ENCODE data around the gene FOXP3. TPM values are rescaled to one million over a fixed set of nuclear protein-coding genes. Genes with fewer than 3 reads are reported as not detected.
A peak's percentile ranks its signal among the peaks of the same experiment; 100 is the strongest.
"Not testable (repeated sequence)": the region's sequence is repeated elsewhere in the genome, so short reads cannot be mapped to it uniquely, and the experiment has no call there.

The FOXP3 gene
- total and polyA plus RNA-seq, 2 of the 4 experiments (the other 2 are of a cell fraction) = 0.05 TPM; not detected in 1

DNA sequence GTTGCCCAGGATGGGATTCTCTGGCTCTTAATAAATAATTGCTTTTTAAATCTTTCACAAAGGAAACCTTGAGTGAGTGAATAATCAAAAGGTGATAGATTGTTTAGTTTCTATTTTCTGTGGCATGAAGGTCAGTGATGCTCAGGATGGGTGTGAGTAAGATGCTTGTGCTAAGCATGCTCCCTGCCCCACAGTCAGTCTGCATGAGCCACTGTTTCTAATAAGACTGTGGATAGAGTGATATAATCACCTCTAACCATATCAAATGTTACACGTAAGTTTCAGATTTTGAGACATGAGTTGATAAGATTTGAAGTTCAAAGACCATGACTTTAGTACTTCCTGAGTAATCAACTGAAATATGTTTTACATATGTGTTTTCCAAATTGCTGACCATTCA, 36.2 kb upstream of the FOXP3 start:
- Histone ChIP-seq H3K18ac (ENCODE audit: low read depth, low read length) (no peak overlapping the region), H3K27me3 (ENCODE audit: control insufficient read depth, insufficient read depth, low read length) (peaks cover 4% of the 10 kb centered on the region; the same call in 1 of the 2 replicates), H3K4me2 (ENCODE audit: low read depth, low read length) (no peak overlapping the region), H4K5ac (ENCODE audit: low read depth, low read length) (no peak overlapping the region), H3K79me1 (ENCODE audit: low read depth in 1 of 2, low read length in 2 of 2) (no peaks in the 10 kb centered on the region), H3K4me3 (ENCODE audit: insufficient read depth, low read depth, low read length) (no peak overlapping the region), H3K9me1 (ENCODE audit: insufficient read depth, low read length) (no peaks in the 10 kb centered on the region), H3K23ac (ENCODE audit: low read depth, low read length) (no peak overlapping the region), H2AK5ac (ENCODE audit: low read depth, low read length) (no peak overlapping the region), H2BK15ac (ENCODE audit: low read depth, low read length) (no peak overlapping the region), H3K4ac (ENCODE audit: low read depth, low read length) (no peak overlapping the region), H2BK120ac (ENCODE audit: low read depth, low read length) (no peak overlapping the region), H3K27ac (ENCODE audit: insufficient read depth, low read length) (no peak overlapping the region), H2BK20ac (ENCODE audit: low read depth, low read length) (no peak overlapping the region), H2AK9ac (replicated peaks; ENCODE audit: low read depth, low read length, poor library complexity) (no peak overlapping the region), H3K9ac (ENCODE audit: low read depth, low read length) (no peak overlapping the region), H2AFZ (replicated peaks; ENCODE audit: low read length, poor library complexity) (no peak overlapping the region), H3K9me3 (ENCODE audit: control insufficient read depth, insufficient read depth, low read length) (no peaks in the 10 kb centered on the region), H3K56ac (ENCODE audit: extremely low read depth, insufficient read depth, low read length) (no peak overlapping the region), H3K14ac (replicated peaks; ENCODE audit: low read depth, low read length) (no peak overlapping the region), H4K20me1 (ENCODE audit: insufficient read depth, low read length) (no peaks in the 10 kb centered on the region), H3K36me3 (ENCODE audit: control insufficient read depth, insufficient read depth, low read length) (no peaks in the 10 kb centered on the region), H3K4me1 (ENCODE audit: control insufficient read depth, insufficient read depth, low read length) (no peaks in the 10 kb centered on the region), H4K91ac (ENCODE audit: insufficient read depth, low read depth, low read length) (no peak overlapping the region), H2BK5ac (ENCODE audit: low read depth, low read length, poor library complexity, severe bottlenecking) (no peak overlapping the region), H4K8ac (ENCODE audit: low read depth in 2 of 2, low read length in 2 of 2) (no peak overlapping the region)
- ChIA-PET POLR2A (ENCODE audit: unreplicated experiment) (no interaction called here), CTCF (no interaction called here)
- intact Hi-C loops (cut with micrococcal nuclease) (no loop called here), in situ Hi-C loops (cut with MboI; ENCODE audit: low sequenced_read_pairs) (no loop called here), dilution Hi-C loops (cut with HindIII; ENCODE audit: low sequenced_read_pairs, unreplicated experiment) (no loop called here)
- DNase-seq (no peak), ATAC-seq (ENCODE audit: low read depth) (no peak)
- no CpG with 5 or more reads among the region's 1 CpG for WGBS, 2 experiments (ENCODE audit: extremely low coverage in 2 of 2, insufficient read length in 1 of 2)
- no TSS peak for BruUV-seq (replicated peaks)
- TF ChIP-seq CEBPB (IDR thresholded peaks at IDR 0.05; ENCODE audit: low read depth, low read length) (no peak), SMC3 (IDR thresholded peaks at IDR 0.05; ENCODE audit: low read depth, low read length) (no peak), FOS (IDR thresholded peaks at IDR 0.05; ENCODE audit: low read depth, low read length) (no peak), RAD21 (IDR thresholded peaks at IDR 0.05; ENCODE audit: low read length) (no peak), BHLHE40 (IDR thresholded peaks at IDR 0.05; ENCODE audit: low read depth, low read length) (no peak), MAFK (IDR thresholded peaks at IDR 0.05; ENCODE audit: low read depth, low read length) (0 out of 2 replicates have a peak, but pooled peaks have one; percentile 12), RCOR1 (IDR thresholded peaks at IDR 0.05; ENCODE audit: insufficient replicate concordance, low read length) (no peak)
- TF ChIP-seq, protein P1, sequence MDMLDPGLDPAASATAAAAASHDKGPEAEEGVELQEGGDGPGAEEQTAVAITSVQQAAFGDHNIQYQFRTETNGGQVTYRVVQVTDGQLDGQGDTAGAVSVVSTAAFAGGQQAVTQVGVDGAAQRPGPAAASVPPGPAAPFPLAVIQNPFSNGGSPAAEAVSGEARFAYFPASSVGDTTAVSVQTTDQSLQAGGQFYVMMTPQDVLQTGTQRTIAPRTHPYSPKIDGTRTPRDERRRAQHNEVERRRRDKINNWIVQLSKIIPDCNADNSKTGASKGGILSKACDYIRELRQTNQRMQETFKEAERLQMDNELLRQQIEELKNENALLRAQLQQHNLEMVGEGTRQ (IDR thresholded peaks at IDR 0.05; ENCODE audit: low read depth, low read length) = no peak

DNA sequence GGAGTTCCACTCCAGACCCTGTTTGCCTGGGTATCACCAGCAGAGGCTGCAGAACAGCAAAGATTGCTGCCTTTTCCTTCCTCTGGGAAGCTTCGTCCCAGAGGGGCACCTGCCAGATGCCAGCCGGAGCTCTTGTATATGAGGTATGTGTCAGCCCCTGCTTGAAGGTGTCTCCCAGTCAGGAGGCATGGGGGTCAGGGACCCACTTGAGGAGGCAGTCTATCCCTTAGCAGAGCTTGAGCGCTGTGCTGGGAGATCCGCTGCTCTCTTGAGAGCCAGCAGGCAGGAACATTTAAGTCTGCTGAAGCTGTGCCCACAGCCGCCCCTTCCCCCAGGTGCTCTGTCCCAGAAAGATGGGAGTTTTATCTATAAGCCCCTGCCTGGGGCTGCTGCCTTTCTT, 34.8 kb upstream of the FOXP3 start:
- H2BK5ac ChIP-seq (ENCODE audit: low read depth, low read length, poor library complexity, severe bottlenecking); dilution Hi-C loops (cut with HindIII; ENCODE audit: low sequenced_read_pairs, unreplicated experiment); H3K4me1 ChIP-seq (ENCODE audit: control insufficient read depth, insufficient read depth, low read length); H3K18ac ChIP-seq (ENCODE audit: low read depth, low read length); H4K91ac ChIP-seq (ENCODE audit: insufficient read depth, low read depth, low read length); H4K5ac ChIP-seq (ENCODE audit: low read depth, low read length); ATAC-seq (ENCODE audit: low read depth); H3K4me3 ChIP-seq (ENCODE audit: insufficient read depth, low read depth, low read length); H3K9me1 ChIP-seq (ENCODE audit: insufficient read depth, low read length); H2AK5ac ChIP-seq (ENCODE audit: low read depth, low read length); H4K8ac ChIP-seq (ENCODE audit: low read depth in 2 of 2, low read length in 2 of 2); H3K9ac ChIP-seq (ENCODE audit: low read depth, low read length); intact Hi-C loops (cut with micrococcal nuclease); H3K4me2 ChIP-seq (ENCODE audit: low read depth, low read length); H3K79me1 ChIP-seq (ENCODE audit: low read depth in 1 of 2, low read length in 2 of 2); CTCF ChIA-PET; H3K4ac ChIP-seq (ENCODE audit: low read depth, low read length); POLR2A ChIA-PET (ENCODE audit: unreplicated experiment); H3K23ac ChIP-seq (ENCODE audit: low read depth, low read length); H3K14ac ChIP-seq (replicated peaks; ENCODE audit: low read depth, low read length); H2AK9ac ChIP-seq (replicated peaks; ENCODE audit: low read depth, low read length, poor library complexity); H2BK15ac ChIP-seq (ENCODE audit: low read depth, low read length); H3K36me3 ChIP-seq (ENCODE audit: control insufficient read depth, insufficient read depth, low read length); H3K56ac ChIP-seq (ENCODE audit: extremely low read depth, insufficient read depth, low read length); DNase-seq; H4K20me1 ChIP-seq (ENCODE audit: insufficient read depth, low read length); in situ Hi-C loops (cut with MboI; ENCODE audit: low sequenced_read_pairs); H3K27ac ChIP-seq (ENCODE audit: insufficient read depth, low read length); H3K9me3 ChIP-seq (ENCODE audit: control insufficient read depth, insufficient read depth, low read length); H3K27me3 ChIP-seq (ENCODE audit: control insufficient read depth, insufficient read depth, low read length); H2AFZ ChIP-seq (replicated peaks; ENCODE audit: low read length, poor library complexity); H2BK20ac ChIP-seq (ENCODE audit: low read depth, low read length); H2BK120ac ChIP-seq (ENCODE audit: low read depth, low read length); BruUV-seq (replicated peaks): not testable (repeated sequence)
- 63% methylated on average over 3 of the region's 5 CpGs; no CpG with 5 or more reads in 1 of the 2 experiments for WGBS, 2 experiments (ENCODE audit: extremely low coverage in 2 of 2, insufficient read length in 1 of 2)
